Hepatocyte (in vitro differentiated cells): ENCODE measurements around the gene TRUB1. TPM values are rescaled to one million over a fixed set of nuclear protein-coding genes. Genes with fewer than 3 reads are reported as not detected.

Source experiments
- DNase-seq: peaks from one replicate; pipeline ENCODE4 v3.0.0-alpha.2; 2016; ENCODE audit warnings: low spot score
- H2AFZ ChIP-seq: fragments of 200-600 bp; sonication (generic); 2 replicates; pipeline ENCODE4 v1.6.0; 2016; ENCODE audit warnings: antibody characterized with exemption, mild to moderate bottlenecking
- H3K27ac ChIP-seq: fragments of 200-600 bp; sonication (generic); 2 replicates; pipeline ENCODE4 v1.5.1; 2016; ENCODE audit warnings: mild to moderate bottlenecking
- H3K27me3 ChIP-seq: fragments of 200-600 bp; sonication (generic); 2 replicates; pipeline ENCODE4 v1.6.1; 2016
- H3K36me3 ChIP-seq: fragments of 200-600 bp; sonication (generic); replicated peaks from 2 replicates; pipeline ENCODE4 v1.5.1; 2016; ENCODE audit warnings: low read depth; ENCODE audit not compliant: insufficient read depth
- H3K4me1 ChIP-seq: fragments of 200-600 bp; sonication (generic); 2 replicates; pipeline ENCODE4 v1.5.1; 2016; ENCODE audit warnings: mild to moderate bottlenecking, moderate library complexity; ENCODE audit not compliant: insufficient read depth
- H3K4me2 ChIP-seq: fragments of 200-600 bp; sonication (generic); 2 replicates; pipeline ENCODE4 v1.6.0; 2016
- H3K4me3 ChIP-seq: fragments of 200-600 bp; sonication (generic); 2 replicates; pipeline ENCODE4 v1.5.1; 2016; ENCODE audit warnings: mild to moderate bottlenecking
- H3K79me2 ChIP-seq: fragments of 200-600 bp; sonication (generic); 2 replicates; pipeline ENCODE4 v1.6.0; 2017; ENCODE audit warnings: mild to moderate bottlenecking
- H3K9me2 ChIP-seq: fragments of 200-600 bp; sonication (generic); replicated peaks from 2 replicates; pipeline ENCODE4 v1.6.0; 2017; ENCODE audit warnings: mild to moderate bottlenecking; ENCODE audit not compliant: insufficient read depth
- H3K9me3 ChIP-seq: fragments of 200-600 bp; sonication (generic); 2 replicates; pipeline ENCODE4 v1.5.1; 2016; ENCODE audit warnings: low read depth, mild to moderate bottlenecking
- H4K20me1 ChIP-seq: fragments of 200-600 bp; sonication (generic); 2 replicates; pipeline ENCODE4 v1.6.0; 2016; ENCODE audit warnings: mild to moderate bottlenecking; ENCODE audit not compliant: insufficient read depth, poor library complexity, severe bottlenecking
- EZH2 ChIP-seq: fragments of 200-600 bp; sonication (generic); IDR thresholded peaks from 2 replicates; pipeline ENCODE4 v1.6.1; 2016; ENCODE audit warnings: antibody characterized with exemption, mild to moderate bottlenecking, borderline replicate concordance
- EZH2phosphoT487 ChIP-seq: fragments of 200-600 bp; sonication (generic); IDR thresholded peaks from one replicate; pipeline ENCODE4 v1.6.1; 2018; ENCODE audit warnings: antibody characterized with exemption, mild to moderate bottlenecking, low read depth, moderate library complexity; ENCODE audit not compliant: unreplicated experiment, severe bottlenecking
- WGBS: methylation state at CpG from one replicate; pipeline ENCODE4 v1.1.6; 2016; ENCODE audit warnings: low lambda C conversion rate; ENCODE audit errors: missing lambda C conversion rate; 5-methylcytosine and 5-hydroxymethylcytosine counted together
- polyA plus RNA-seq: library from polyadenylated mRNA; unstranded; fragments of >200 nt; fragmentation: Nextera tagmentation; extraction: Ambion mirVana; gene quantifications from 2 replicates; pipeline ENCODE4 v1.2.1, GENCODE V29; 2016
- total RNA-seq: library from RNA; depleted of rRNA; stranded (reverse); fragments of >200 nt; gene quantifications from 2 replicates; pipeline ENCODE4 v1.2.3, GENCODE V29; 2014
- TF ChIP-seq, protein P1 (sequence below): fragments of 200-600 bp; sonication (generic); IDR thresholded peaks from 2 replicates; pipeline ENCODE4 v1.5.1; 2016; ENCODE audit warnings: antibody characterized with exemption, mild to moderate bottlenecking; ENCODE audit not compliant: poor library complexity

Gene TRUB1
- total and polyA plus RNA-seq, 2 experiments from 2014 or later: 12.0 to 29.0 TPM

DNA sequence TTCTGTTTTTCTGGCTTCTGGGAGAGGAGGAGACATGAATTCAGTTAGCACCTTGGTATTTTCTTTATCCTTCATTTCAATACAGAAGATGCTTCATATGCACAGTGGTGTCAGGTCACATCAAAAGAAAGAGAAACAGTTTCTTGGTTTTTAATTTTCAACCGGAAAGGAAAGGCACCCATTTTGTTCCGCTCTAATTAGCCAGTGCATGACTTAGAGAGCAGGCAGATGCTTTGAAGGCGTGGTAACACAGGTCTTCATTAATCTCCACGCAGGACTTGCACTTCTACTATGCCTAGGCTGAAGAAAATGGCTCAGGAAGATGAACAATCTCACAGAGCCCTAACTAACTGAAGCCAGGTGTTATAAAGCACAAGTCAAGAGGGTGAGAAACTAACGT is 84.7 kb downstream of the TRUB1 start:
- no peak for DNase-seq
- Histone ChIP-seq H3K79me2 (no peaks in the 10 kb centered on the region), H3K4me2 (no peak overlapping the region), H3K36me3 (no peaks in the 10 kb centered on the region), H2AFZ (no peak overlapping the region), H3K9me3 (no peaks in the 10 kb centered on the region), H3K27me3 (no peaks in the 10 kb centered on the region), H3K27ac (no peak overlapping the region), H3K9me2 (no peaks in the 10 kb centered on the region), H4K20me1 (no peaks in the 10 kb centered on the region), H3K4me1 (no peaks in the 10 kb centered on the region), H3K4me3 (no peak overlapping the region)
- TF ChIP-seq EZH2phosphoT487: no peak
- no peak for TF ChIP-seq EZH2
- TF ChIP-seq, protein P1, sequence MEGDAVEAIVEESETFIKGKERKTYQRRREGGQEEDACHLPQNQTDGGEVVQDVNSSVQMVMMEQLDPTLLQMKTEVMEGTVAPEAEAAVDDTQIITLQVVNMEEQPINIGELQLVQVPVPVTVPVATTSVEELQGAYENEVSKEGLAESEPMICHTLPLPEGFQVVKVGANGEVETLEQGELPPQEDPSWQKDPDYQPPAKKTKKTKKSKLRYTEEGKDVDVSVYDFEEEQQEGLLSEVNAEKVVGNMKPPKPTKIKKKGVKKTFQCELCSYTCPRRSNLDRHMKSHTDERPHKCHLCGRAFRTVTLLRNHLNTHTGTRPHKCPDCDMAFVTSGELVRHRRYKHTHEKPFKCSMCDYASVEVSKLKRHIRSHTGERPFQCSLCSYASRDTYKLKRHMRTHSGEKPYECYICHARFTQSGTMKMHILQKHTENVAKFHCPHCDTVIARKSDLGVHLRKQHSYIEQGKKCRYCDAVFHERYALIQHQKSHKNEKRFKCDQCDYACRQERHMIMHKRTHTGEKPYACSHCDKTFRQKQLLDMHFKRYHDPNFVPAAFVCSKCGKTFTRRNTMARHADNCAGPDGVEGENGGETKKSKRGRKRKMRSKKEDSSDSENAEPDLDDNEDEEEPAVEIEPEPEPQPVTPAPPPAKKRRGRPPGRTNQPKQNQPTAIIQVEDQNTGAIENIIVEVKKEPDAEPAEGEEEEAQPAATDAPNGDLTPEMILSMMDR: no peak
- WGBS: 76% methylated on average over 5 of the region's 5 CpGs

DNA sequence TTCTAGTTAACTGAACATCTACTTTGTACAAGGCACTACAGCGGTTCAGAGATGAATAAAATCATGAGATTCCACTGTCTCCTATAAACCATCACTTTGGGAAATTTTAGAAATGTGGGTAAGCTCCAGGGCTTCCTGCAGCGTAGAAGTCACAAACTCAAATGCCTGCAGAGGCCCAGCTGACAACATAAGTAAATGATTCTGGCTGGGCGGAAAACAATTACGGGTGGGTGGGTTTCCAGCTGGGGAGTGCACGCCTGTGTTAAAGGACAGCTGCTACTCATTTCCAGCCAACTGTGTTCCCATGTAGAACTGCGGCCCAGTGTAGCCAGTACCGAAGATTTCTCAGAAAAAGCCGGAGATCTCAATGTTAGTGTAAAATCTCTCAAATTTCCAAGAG is 85.7 kb downstream of the TRUB1 start:
- WGBS: 73% methylated on average over 8 of the region's 8 CpGs
- Histone ChIP-seq H3K79me2 (no peaks in the 10 kb centered on the region), H3K27me3 (no peaks in the 10 kb centered on the region), H2AFZ (no peak overlapping the region), H3K9me3 (no peaks in the 10 kb centered on the region), H3K9me2 (no peaks in the 10 kb centered on the region), H3K36me3 (no peaks in the 10 kb centered on the region), H3K4me3 (no peak overlapping the region), H3K4me2 (no peak overlapping the region), H4K20me1 (no peaks in the 10 kb centered on the region), H3K4me1 (no peaks in the 10 kb centered on the region), H3K27ac (no peak overlapping the region)
- TF ChIP-seq, protein P1: no peak
- TF ChIP-seq EZH2: no peak
- no peak for TF ChIP-seq EZH2phosphoT487
- no peak for DNase-seq

DNA sequence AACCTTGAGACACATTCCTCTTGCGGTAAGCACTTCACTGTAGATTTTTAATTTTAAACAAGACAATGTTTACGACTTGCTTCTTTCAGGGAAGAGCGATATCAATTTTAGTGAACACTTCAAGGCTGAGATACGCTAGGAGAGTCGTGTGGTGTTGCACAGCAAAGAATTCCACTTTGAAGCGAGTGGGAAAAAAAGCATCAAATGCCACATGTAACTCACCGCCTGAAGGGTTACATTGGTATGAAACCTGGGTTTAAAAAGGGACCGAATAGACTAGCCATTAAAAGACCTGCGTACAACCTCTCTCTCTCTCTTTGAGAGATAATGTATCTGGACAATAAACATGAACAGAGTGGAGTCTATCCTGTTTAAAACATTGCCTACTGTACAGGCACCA is 86.4 kb downstream of the TRUB1 start:
- no peaks in the 10 kb centered on the region for H3K9me2 ChIP-seq
- no peak overlapping the region for H3K4me2 ChIP-seq
- no peaks in the 10 kb centered on the region for H3K36me3 ChIP-seq
- H3K27me3 ChIP-seq: no peaks in the 10 kb centered on the region
- no peak overlapping the region for H3K27ac ChIP-seq
- H2AFZ ChIP-seq: no peak overlapping the region
- no peaks in the 10 kb centered on the region for H3K4me1 ChIP-seq
- TF ChIP-seq EZH2 (no peak), EZH2phosphoT487 (no peak)
- TF ChIP-seq, protein P1: no peak
- H3K4me3 ChIP-seq: no peak overlapping the region
- no peak for DNase-seq
- no peaks in the 10 kb centered on the region for H3K9me3 ChIP-seq
- H3K79me2 ChIP-seq: no peaks in the 10 kb centered on the region
- H4K20me1 ChIP-seq: no peaks in the 10 kb centered on the region
- 64% methylated on average over 9 of the region's 9 CpGs for WGBS
